ENCODE measurements around the gene COL18A1. TPM values are rescaled to one million over a fixed set of nuclear protein-coding genes. Genes with fewer than 3 reads are reported as not detected.

The COL18A1 gene
- total RNA-seq, 1 experiment from 2014 or later: 19.5 TPM

- Histone ChIP-seq H3K27ac (no peak overlapping the region), H3K4me3 (no peak overlapping the region), H3K27me3 (peaks cover 15% of the 10 kb centered on the region; the same call in 1 of the 2 replicates), H3K4me1 (peaks cover 29% of the 10 kb centered on the region), H3K9me3 (replicated peaks) (no peaks in the 10 kb centered on the region), H3K36me3 (no peaks in the 10 kb centered on the region)
- DNase-seq: no peak
Measured at GRCh38 chr21:45407629-45408247, 2.8 kb downstream of the COL18A1 start.

DNA sequence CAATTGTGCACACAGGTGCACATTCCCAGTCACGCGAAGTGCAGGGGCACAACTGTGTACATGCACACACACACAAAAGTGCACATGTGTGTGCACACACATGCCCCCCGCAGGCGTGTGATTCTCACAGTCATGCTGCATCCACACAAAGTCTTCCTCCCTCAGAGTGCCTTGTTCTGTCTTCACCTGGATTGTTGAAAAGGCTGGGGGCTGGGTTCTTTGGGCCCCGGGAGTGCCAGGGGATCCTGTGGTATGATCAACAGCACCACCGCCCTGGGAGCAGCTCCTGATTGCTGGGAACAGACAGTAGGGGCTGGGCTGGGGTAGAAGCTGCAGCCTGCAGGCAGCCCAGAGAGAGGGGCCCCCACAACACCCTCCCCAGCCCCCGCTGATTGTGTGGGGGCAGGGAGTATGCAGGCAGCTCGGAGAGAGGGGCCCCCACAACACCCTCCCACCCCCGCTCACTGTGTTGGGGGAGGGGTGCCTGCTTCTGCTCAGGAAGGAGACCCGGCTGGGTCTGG is 3.4 kb downstream of the COL18A1 start:
- Histone ChIP-seq H3K4me3 (no peak overlapping the region), H3K4me1 (peaks cover 32% of the 10 kb centered on the region), H3K36me3 (no peaks in the 10 kb centered on the region), H3K27ac (no peak overlapping the region), H3K9me3 (replicated peaks) (no peaks in the 10 kb centered on the region), H3K27me3 (peaks cover 12% of the 10 kb centered on the region; the same call in 1 of the 2 replicates)
- no peak for DNase-seq

DNA sequence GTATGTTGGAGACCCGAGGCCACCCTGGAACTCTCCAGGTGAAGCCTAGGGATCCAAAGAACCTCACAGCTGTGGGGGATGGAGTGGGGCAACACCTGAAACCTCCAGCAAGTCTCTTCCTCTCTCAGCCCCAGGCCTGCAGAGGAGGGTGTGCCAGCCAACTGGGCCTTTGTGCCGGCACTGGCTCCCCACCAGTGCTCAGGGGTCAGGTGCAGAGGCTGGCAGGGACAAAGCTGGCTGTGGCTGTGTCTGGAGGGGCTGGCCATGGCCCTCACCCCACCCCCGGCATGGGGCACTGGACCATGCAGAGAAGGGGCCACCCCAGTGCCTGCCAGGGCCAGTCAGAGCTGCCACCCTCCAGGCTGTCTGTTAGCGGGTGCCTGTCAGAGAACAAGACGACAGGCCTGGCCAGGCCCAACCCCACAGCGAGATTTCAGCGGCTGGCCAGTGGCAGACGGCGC is 3.9 kb downstream of the COL18A1 start:
- H3K27ac ChIP-seq: no peak overlapping the region
- no peak overlapping the region for H3K4me3 ChIP-seq
- no peaks in the 10 kb centered on the region for H3K9me3 ChIP-seq (replicated peaks)
- H3K36me3 ChIP-seq: no peaks in the 10 kb centered on the region
- H3K4me1 ChIP-seq: peaks cover 32% of the 10 kb centered on the region
- peaks cover 10% of the 10 kb centered on the region; the same call in 1 of the 2 replicates for H3K27me3 ChIP-seq
- no peak for DNase-seq

DNA sequence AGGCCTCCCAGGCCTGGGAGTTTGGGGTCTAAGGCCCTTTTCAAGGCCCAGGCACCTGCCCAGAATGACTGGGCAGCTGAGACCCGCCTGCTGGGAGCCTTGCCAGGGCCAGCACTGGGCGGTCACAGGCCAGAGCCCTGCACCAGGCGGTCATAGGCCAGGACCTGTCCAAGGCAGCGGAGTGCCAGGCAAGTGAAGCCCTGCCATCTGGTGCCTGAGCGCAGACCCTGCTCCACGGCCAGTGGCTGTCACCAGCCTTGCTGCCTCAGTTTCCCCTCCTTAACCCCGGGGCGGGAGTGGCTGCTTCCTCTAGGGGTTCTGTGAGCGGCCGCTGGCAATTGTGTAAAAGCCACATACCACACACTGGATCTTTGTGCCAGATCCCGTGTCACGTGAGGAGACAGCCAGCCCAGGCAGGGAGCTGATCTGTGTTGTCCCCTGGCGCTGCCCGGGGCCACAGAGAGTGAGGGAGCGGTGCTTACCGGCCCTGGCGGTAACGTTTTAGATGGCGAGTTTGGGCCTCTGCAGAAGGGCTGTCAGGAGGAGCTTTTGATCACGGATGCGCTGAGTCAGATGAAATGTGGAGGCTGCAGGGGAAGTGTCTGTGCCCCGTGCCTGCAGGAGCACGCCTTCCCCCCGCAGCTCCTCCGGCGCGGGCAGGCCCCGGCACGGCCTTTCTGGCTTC is 4.6 kb downstream of the COL18A1 start:
- Histone ChIP-seq H3K36me3 (no peaks in the 10 kb centered on the region), H3K9me3 (replicated peaks) (no peaks in the 10 kb centered on the region), H3K27me3 (peaks cover 10% of the 10 kb centered on the region; the same call in 1 of the 2 replicates), H3K27ac (peak overlapping the region; percentile 93), H3K4me3 (peak overlapping the region; percentile 38), H3K4me1 (peaks cover 32% of the 10 kb centered on the region)
- DNase-seq: peak in 1 of 2 experiments; percentile 53

- DNase-seq: peak; percentile 87 to 90
Measured at GRCh38 chr21:45410151-45410864, 5.3 kb downstream of the COL18A1 start.

DNA sequence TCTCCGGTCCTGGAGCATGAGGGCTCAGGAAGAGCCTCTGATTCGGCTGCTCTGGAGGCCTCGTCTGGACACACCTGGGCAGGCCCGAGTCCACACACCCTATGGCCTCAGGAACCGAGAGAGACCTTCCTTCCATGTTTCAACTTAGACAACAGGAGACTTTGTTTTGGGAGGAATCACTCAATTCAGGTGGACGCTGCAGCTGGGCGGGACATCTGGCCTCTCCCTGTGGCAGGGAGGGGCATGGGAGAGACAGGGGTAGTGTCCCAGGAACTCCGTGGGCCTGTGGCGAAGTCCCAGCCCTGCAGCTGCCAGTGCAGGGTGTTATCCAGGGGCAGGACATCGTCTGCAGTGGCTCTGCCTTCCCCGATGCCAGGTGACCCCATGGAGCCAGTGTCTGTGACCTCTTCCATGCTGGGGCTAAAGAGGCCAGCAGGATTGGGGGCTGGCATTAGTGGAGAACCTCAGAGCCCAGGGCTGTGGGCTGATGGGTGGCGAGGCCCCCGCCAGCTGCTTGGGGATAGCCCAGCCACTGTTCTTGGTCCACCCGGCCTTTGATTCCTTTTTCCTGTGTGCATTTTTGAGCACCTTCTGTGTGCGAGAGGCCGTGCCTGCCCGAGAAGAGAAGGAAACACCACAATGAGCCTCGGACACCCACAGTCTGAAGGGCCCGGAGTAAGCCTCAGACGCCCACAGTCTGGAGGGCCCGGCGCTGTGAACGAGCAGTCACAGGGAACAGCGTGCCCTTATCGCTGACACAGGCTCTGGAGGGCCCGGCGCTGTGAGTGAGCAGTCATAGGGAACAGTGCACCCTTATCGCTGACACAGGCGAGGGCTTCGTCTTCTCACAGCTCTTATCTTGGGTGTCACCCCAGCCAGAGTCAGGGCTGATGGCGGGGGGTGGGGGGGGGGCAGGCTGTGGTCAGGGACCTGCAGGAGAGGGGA is 6.2 kb downstream of the COL18A1 start:
- H3K4me1 ChIP-seq: peaks cover 30% of the 10 kb centered on the region
- H3K4me3 ChIP-seq: peak overlapping the region; percentile 38
- H3K27ac ChIP-seq: peak overlapping the region; percentile 93
- H3K36me3 ChIP-seq: no peaks in the 10 kb centered on the region
- H3K27me3 ChIP-seq: peaks cover 6% of the 10 kb centered on the region; the same call in 1 of the 2 replicates
- no peak for DNase-seq
- no peaks in the 10 kb centered on the region for H3K9me3 ChIP-seq (replicated peaks)

More at GRCh38 chr21:45410151-45410864, 5.3 kb downstream of the COL18A1 start:
- Histone ChIP-seq H3K9me3 (replicated peaks) (no peaks in the 10 kb centered on the region), H3K27me3 (peaks cover 10% of the 10 kb centered on the region; the same call in 1 of the 2 replicates), H3K36me3 (no peaks in the 10 kb centered on the region), H3K4me3 (peak overlapping the region; percentile 38), H3K4me1 (peaks cover 32% of the 10 kb centered on the region), H3K27ac (peak overlapping the region; percentile 93)

- no peak for DNase-seq
- Histone ChIP-seq H3K4me1 (peaks cover 32% of the 10 kb centered on the region), H3K27me3 (no peaks in the 10 kb centered on the region; the same call in 1 of the 2 replicates), H3K36me3 (no peaks in the 10 kb centered on the region), H3K9me3 (replicated peaks) (no peaks in the 10 kb centered on the region), H3K27ac (no peak overlapping the region), H3K4me3 (no peak overlapping the region)
Measured at GRCh38 chr21:45411810-45412206, 6.8 kb downstream of the COL18A1 start.

- no peak for DNase-seq
- Histone ChIP-seq H3K4me1 (peaks cover 39% of the 10 kb centered on the region), H3K4me3 (no peak overlapping the region), H3K9me3 (replicated peaks) (no peaks in the 10 kb centered on the region), H3K27me3 (no peaks in the 10 kb centered on the region; the same call in 1 of the 2 replicates), H3K27ac (no peak overlapping the region), H3K36me3 (no peaks in the 10 kb centered on the region)
Measured at GRCh38 chr21:45412491-45412890, 7.5 kb downstream of the COL18A1 start.

- Histone ChIP-seq H3K4me1 (peaks cover 45% of the 10 kb centered on the region), H3K4me3 (no peak overlapping the region), H3K36me3 (no peaks in the 10 kb centered on the region), H3K27ac (no peak overlapping the region), H3K9me3 (replicated peaks) (no peaks in the 10 kb centered on the region), H3K27me3 (no peaks in the 10 kb centered on the region; the same call in 1 of the 2 replicates)
- no peak for DNase-seq
Measured at GRCh38 chr21:45412909-45413611, 8.1 kb downstream of the COL18A1 start.

- Histone ChIP-seq H3K9me3 (replicated peaks) (no peaks in the 10 kb centered on the region), H3K36me3 (no peaks in the 10 kb centered on the region), H3K4me3 (no peak overlapping the region), H3K27ac (no peak overlapping the region), H3K4me1 (peaks cover 48% of the 10 kb centered on the region), H3K27me3 (no peaks in the 10 kb centered on the region)
- no peak for DNase-seq
Measured at GRCh38 chr21:45413922-45414321, 9.0 kb downstream of the COL18A1 start.

GRCh38 chr21:45414396-45415187 is 9.6 kb downstream of the COL18A1 start:
- Histone ChIP-seq H3K27ac (no peak overlapping the region), H3K27me3 (no peaks in the 10 kb centered on the region), H3K36me3 (no peaks in the 10 kb centered on the region), H3K4me1 (peaks cover 41% of the 10 kb centered on the region), H3K4me3 (no peak overlapping the region), H3K9me3 (replicated peaks) (no peaks in the 10 kb centered on the region)
- no peak for DNase-seq

DNA sequence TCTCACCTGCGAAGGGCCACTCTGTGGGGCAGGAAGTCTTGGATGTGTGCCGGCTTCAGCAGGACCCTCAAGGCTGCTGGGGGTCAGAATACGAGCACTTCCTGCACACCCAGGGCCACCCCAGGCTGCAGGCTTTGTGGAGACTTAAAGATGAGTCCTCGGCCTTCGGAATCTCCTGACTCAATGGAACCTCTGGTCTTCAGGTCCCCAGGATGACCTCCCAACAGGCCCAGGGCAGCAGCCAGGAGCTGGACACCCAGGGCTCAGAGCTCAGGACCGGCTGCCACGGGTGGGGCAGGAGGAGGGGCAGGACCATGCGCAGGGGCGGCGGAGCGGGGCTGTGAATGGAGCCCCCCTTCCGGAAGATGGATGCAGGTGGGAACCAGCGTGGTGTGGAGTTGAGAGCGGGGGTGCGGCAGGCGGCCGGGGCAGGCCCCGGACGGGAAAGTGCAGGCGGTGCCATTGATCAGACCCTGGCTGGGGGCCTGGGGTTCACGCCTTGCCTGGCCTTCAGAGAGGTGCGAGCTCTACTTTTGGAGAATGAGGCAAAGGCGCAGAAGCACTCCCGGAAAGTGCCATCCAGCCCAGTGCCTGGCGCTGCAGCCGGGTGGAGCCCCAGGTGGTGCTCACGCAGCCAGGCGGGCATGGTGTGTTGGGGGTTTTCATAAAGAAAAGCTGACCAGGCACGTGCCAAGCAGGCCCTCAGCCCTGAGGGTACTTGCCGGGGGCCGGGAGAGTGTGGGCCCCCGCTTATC is 10.4 kb downstream of the COL18A1 start:
- no peak overlapping the region for H3K4me3 ChIP-seq
- no peak for DNase-seq
- no peaks in the 10 kb centered on the region for H3K36me3 ChIP-seq
- no peaks in the 10 kb centered on the region for H3K9me3 ChIP-seq (replicated peaks)
- H3K27ac ChIP-seq: no peak overlapping the region
- H3K4me1 ChIP-seq: peaks cover 34% of the 10 kb centered on the region
- no peaks in the 10 kb centered on the region for H3K27me3 ChIP-seq
